CD4-positive, alpha-beta T cell (primary cell): ENCODE results near the gene CASP2. TPM values are rescaled to one million over a fixed set of nuclear protein-coding genes. Genes with fewer than 3 reads are reported as not detected.

Experiments used
- ATAC-seq: fragments of 200-7000 bp; cut with Tn5 transposase; one replicate; pipeline ENCODE4 v1.10.0; 2022; ENCODE audit warnings: mild to moderate bottlenecking; ENCODE audit not compliant: poor library complexity
- CTCF ChIA-PET: fragments of 350-600 bp; sonication (Branson Sonifier 250); formaldehyde crosslinking; loops from one replicate; lab custom pipeline; 2021; ENCODE audit warnings: antibody characterized with exemption, inconsistent platforms; lab: Charles Lee
- POLR2A ChIA-PET: fragments of 350-600 bp; sonication (Branson Sonifier 250); formaldehyde crosslinking; loops from one replicate; lab custom pipeline; 2021; ENCODE audit warnings: antibody characterized with exemption, inconsistent platforms; lab: Charles Lee
- DNase-seq, 14 experiments: peaks; one replicate each; pipeline ENCODE4 v3.0.0-alpha.2; 2013 to 2020; ENCODE audit warnings: mixed read lengths in 2 of 14
- H3K27ac ChIP-seq, 2 donors: one replicate each; pipeline versions ENCODE4 v1.5.1 to v1.7.0; 2013; ENCODE audit warnings: low read length in 2 of 2, low read depth in 1 of 2, mild to moderate bottlenecking in 1 of 2
- H3K27me3 ChIP-seq, 2 experiments: 1 replicate in 1 of 2; 2 replicates in 1 of 2; pipeline versions ENCODE4 v1.6.1 to v1.7.0; 2013; ENCODE audit warnings: low read length in 2 of 2, control low read depth in 1 of 2, mild to moderate bottlenecking in 1 of 2, moderate library complexity in 1 of 2; ENCODE audit not compliant: insufficient read depth in 2 of 2, control insufficient read depth in 1 of 2
- H3K36me3 ChIP-seq: one replicate; pipeline ENCODE4 v1.6.1; 2013; ENCODE audit warnings: low read length, control low read depth; ENCODE audit not compliant: insufficient read depth
- H3K4me1 ChIP-seq: one replicate; pipeline ENCODE4 v1.6.1; 2013; ENCODE audit warnings: low read length, control low read depth; ENCODE audit not compliant: insufficient read depth
- H3K4me3 ChIP-seq: one replicate; pipeline ENCODE4 v1.5.1; 2013; ENCODE audit warnings: mild to moderate bottlenecking, low read length, moderate library complexity
- H3K9me3 ChIP-seq, 2 experiments: 1 replicate in 1 of 2; 2 replicates in 1 of 2; pipeline versions ENCODE4 v1.6.1 to v1.7.0; 2013; ENCODE audit warnings: low read length in 2 of 2, mild to moderate bottlenecking in 2 of 2, control low read depth in 1 of 2, moderate library complexity in 1 of 2; ENCODE audit not compliant: control insufficient read depth in 1 of 2, insufficient read depth in 1 of 2
- H3K27ac Mint-ChIP-seq: one replicate; pipeline ENCODE4 v1.8.0; 2020; ENCODE audit warnings: mixed read lengths
- H3K27me3 Mint-ChIP-seq: one replicate; pipeline ENCODE4 v1.8.0; 2021; ENCODE audit warnings: mixed read lengths
- H3K36me3 Mint-ChIP-seq: one replicate; pipeline ENCODE4 v1.8.0; 2021; ENCODE audit warnings: low read depth, mixed read lengths
- H3K4me1 Mint-ChIP-seq: one replicate; pipeline ENCODE4 v1.8.0; 2021; ENCODE audit warnings: low read depth, mixed read lengths
- H3K4me3 Mint-ChIP-seq: one replicate; pipeline ENCODE4 v1.8.0; 2020; ENCODE audit warnings: mild to moderate bottlenecking, mixed read lengths
- H3K9me3 Mint-ChIP-seq: one replicate; pipeline ENCODE4 v1.8.0; 2020; ENCODE audit warnings: mixed read lengths
- intact Hi-C, 2 experiments: fragments of 100-400 bp; cut with DNase I in 1 of 2; cut with micrococcal nuclease in 1 of 2; formaldehyde crosslinking; loops; one replicate each; pipeline versions ENCODE4 v1.15.1 to v1.9.0; 2023 to 2025; cut with DNase I, micrococcal nuclease
- total RNA-seq, 174 experiments: library from RNA in 2 of 174; stranded (reverse) in 2 of 174; gene quantifications; one replicate each; pipeline ENCODE4 v1.2.3 and lab custom pipeline; 2021 to 2026
- TF ChIP-seq, protein P1 (sequence below): fragments of 200-600 bp; IDR thresholded peaks from one replicate; pipeline ENCODE4 v1.8.0; 2022; ENCODE audit warnings: antibody characterized with exemption, mild to moderate bottlenecking

The CASP2 gene
- total RNA-seq, 2 experiments from 2014 or later, result 19.1 to 21.9 TPM

DNA sequence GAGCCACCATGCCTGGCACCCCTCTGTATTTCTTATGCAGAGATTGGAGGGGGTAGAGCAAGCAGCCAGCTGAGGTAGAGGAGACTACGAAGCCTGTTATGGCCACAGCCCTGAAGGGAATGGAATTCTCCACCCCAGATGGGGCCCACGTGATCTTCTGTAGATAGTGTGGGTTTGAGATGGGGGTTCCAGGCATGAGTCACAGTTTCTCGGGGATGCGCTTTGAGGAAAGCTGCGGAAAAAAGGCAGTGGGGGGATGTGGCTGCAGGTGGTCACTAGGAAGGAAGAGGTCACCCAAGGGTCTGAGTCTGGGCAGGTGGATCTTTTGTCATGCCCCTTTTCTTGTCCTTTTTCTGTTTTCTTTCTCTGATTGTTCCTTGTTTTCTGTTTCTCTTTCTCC lies 62.9 kb downstream of the CASP2 start:
- no peaks in the 10 kb centered on the region for H3K27me3 Mint-ChIP-seq
- TF ChIP-seq, protein P1, sequence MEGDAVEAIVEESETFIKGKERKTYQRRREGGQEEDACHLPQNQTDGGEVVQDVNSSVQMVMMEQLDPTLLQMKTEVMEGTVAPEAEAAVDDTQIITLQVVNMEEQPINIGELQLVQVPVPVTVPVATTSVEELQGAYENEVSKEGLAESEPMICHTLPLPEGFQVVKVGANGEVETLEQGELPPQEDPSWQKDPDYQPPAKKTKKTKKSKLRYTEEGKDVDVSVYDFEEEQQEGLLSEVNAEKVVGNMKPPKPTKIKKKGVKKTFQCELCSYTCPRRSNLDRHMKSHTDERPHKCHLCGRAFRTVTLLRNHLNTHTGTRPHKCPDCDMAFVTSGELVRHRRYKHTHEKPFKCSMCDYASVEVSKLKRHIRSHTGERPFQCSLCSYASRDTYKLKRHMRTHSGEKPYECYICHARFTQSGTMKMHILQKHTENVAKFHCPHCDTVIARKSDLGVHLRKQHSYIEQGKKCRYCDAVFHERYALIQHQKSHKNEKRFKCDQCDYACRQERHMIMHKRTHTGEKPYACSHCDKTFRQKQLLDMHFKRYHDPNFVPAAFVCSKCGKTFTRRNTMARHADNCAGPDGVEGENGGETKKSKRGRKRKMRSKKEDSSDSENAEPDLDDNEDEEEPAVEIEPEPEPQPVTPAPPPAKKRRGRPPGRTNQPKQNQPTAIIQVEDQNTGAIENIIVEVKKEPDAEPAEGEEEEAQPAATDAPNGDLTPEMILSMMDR, result no peak
- Histone ChIP-seq H3K4me1 (no peaks in the 10 kb centered on the region), H3K4me3 (no peak overlapping the region), H3K27me3 (no peaks in the 10 kb centered on the region), H3K9me3 (peaks cover 0 to 6% of the 10 kb centered on the region in 2 experiments), H3K36me3 (no peaks in the 10 kb centered on the region), H3K27ac (no peak overlapping the region)
- H3K27ac Mint-ChIP-seq, result no peak overlapping the region
- intact Hi-C loops, result no loop called here
- no peaks in the 10 kb centered on the region for H3K9me3 Mint-ChIP-seq
- no peak for DNase-seq
- ATAC-seq, result no peak
- POLR2A ChIA-PET, result no interaction called here
- no peaks in the 10 kb centered on the region for H3K36me3 Mint-ChIP-seq
- no peaks in the 10 kb centered on the region for H3K4me1 Mint-ChIP-seq
- CTCF ChIA-PET, result no interaction called here
- H3K4me3 Mint-ChIP-seq, result no peak overlapping the region

DNA sequence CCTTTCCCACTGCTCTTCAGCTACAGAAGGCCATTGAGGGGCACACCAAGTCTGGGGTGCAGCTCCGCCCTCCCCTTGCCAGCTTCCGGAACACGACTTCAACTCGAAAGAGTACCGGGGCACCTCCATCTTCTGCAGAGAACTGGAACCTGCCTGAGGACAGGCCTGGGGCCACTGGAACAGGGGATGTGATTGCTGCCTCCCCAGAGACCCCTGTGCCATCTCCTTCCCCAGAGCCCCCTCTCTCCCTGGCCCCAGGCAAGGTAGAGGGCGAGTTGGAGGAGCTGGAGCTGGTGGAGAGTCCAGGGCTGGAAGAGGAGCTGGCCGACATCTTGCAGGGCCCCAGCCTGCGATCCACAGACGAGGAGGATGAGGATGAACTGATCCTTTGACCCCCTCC lies 63.4 kb downstream of the CASP2 start:
- H3K4me3 Mint-ChIP-seq, result no peak overlapping the region
- no peaks in the 10 kb centered on the region for H3K36me3 ChIP-seq
- no peak overlapping the region for H3K4me3 ChIP-seq
- H3K27ac ChIP-seq, result no peak overlapping the region
- DNase-seq (no peak), ATAC-seq (no peak)
- intact Hi-C loops, result no loop called here
- peaks cover 0 to 6% of the 10 kb centered on the region in 2 experiments for H3K9me3 ChIP-seq
- no peaks in the 10 kb centered on the region for H3K4me1 ChIP-seq
- POLR2A ChIA-PET, result no interaction called here
- no peaks in the 10 kb centered on the region for H3K27me3 Mint-ChIP-seq
- H3K27me3 ChIP-seq, result no peaks in the 10 kb centered on the region
- no peaks in the 10 kb centered on the region for H3K4me1 Mint-ChIP-seq
- H3K9me3 Mint-ChIP-seq, result no peaks in the 10 kb centered on the region
- no peak overlapping the region for H3K27ac Mint-ChIP-seq
- TF ChIP-seq, protein P1, result no peak
- CTCF ChIA-PET, result no interaction called here
- H3K36me3 Mint-ChIP-seq, result no peaks in the 10 kb centered on the region

DNA sequence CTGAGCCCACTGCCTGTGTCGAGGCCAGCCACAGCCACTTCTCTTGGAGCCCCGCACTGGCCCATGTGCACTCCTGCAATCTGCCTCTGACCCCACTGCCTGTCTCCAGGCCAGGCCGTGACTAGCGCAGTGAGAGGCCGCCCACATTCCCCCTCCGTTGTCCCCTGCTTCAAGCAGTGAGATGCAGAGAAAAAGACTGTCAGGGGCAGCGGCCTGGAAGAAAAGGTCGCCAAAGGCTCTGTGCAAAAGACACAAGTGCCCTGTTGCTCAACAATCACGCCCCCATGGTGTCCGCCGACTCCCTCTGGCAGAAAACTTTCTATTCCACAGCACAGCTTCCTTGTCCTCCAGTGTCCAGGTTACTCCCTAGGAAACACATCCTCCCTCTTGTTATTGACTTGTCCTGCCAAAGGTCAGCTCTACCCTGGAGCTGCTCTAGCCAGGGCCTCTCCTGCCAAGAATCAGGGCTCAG lies 64.4 kb downstream of the CASP2 start:
- Histone ChIP-seq H3K4me1 (no peaks in the 10 kb centered on the region), H3K4me3 (no peak overlapping the region), H3K9me3 (peaks cover 0 to 6% of the 10 kb centered on the region in 2 experiments), H3K27ac (no peak overlapping the region), H3K36me3 (no peaks in the 10 kb centered on the region), H3K27me3 (no peaks in the 10 kb centered on the region)
- DNase-seq (no peak), ATAC-seq (no peak)
- CTCF ChIA-PET, result no interaction called here
- POLR2A ChIA-PET, result no interaction called here
- Mint-ChIP-seq H3K4me1 (no peaks in the 10 kb centered on the region), H3K9me3 (no peaks in the 10 kb centered on the region), H3K27ac (no peak overlapping the region), H3K4me3 (no peak overlapping the region), H3K27me3 (no peaks in the 10 kb centered on the region), H3K36me3 (no peaks in the 10 kb centered on the region)
- intact Hi-C loops, result no loop called here
- TF ChIP-seq, protein P1, result no peak
